NCI-H526 treated with DMSO at 0.1 percent for 48 hours (cell line): ENCODE data around the gene MDN1.
"Not testable (repeated sequence)": the region's sequence is repeated elsewhere in the genome, so short reads cannot be mapped to it uniquely, and the experiment has no call there.

Experiments used
- DNase-seq: peaks from one replicate; lab custom pipeline; 2025; lab: John Stamatoyannopoulos, UW

The MDN1 gene

GRCh38 chr6:89819336-89820130 lies at the start of gene MDN1:
MDN1 (minus strand) TSS chr6:89819794; CDS start chr6:89819607, 187 bp downstream.
- DNase-seq, result peak; percentile 90

- DNase-seq, result no peak
These were observed 46.6 kb upstream of the MDN1 start for GRCh38 chr6:89866024-89866678.

- DNase-seq, result no peak
These were observed 43.1 kb upstream of the MDN1 start for GRCh38 chr6:89862698-89863097.

GRCh38 chr6:89862273-89862672 lies 42.7 kb upstream of the MDN1 start:
- DNase-seq, result no peak

GRCh38 chr6:89859744-89860143 lies 40.1 kb upstream of the MDN1 start:
- DNase-seq, result no peak

- DNase-seq, result no peak
These were observed 38.4 kb upstream of the MDN1 start for GRCh38 chr6:89858041-89858440.

GRCh38 chr6:89853068-89853467 lies 33.5 kb upstream of the MDN1 start:
- no peak for DNase-seq

GRCh38 chr6:89847513-89847912 lies 27.9 kb upstream of the MDN1 start:
- DNase-seq, result not testable (repeated sequence)

GRCh38 chr6:89843070-89843469 lies 23.5 kb upstream of the MDN1 start:
- DNase-seq, result no peak

GRCh38 chr6:89842228-89842627 lies 22.6 kb upstream of the MDN1 start:
- no peak for DNase-seq

- DNase-seq, result no peak
These were observed 20.9 kb upstream of the MDN1 start for GRCh38 chr6:89840538-89840937.

GRCh38 chr6:89836639-89837222 lies 17.1 kb upstream of the MDN1 start:
- no peak for DNase-seq

GRCh38 chr6:89834884-89835792 lies 15.5 kb upstream of the MDN1 start:
- DNase-seq, result no peak

- no peak for DNase-seq
These were observed 10.7 kb upstream of the MDN1 start for GRCh38 chr6:89830170-89830809.

GRCh38 chr6:89829472-89830169 lies 10.0 kb upstream of the MDN1 start, which contains the start of gene CASP8AP2:
CASP8AP2 (plus strand) TSS chr6:89829880.
- DNase-seq, result peak; percentile 98

- peak; percentile 88 for DNase-seq
These were observed 9.4 kb upstream of the MDN1 start for GRCh38 chr6:89828988-89829471.

- DNase-seq, result not testable (repeated sequence)
These were observed 8.9 kb upstream of the MDN1 start for GRCh38 chr6:89828475-89828987.

GRCh38 chr6:89826029-89826528 lies 6.5 kb upstream of the MDN1 start:
- DNase-seq, result no peak

- peak; percentile 50 for DNase-seq
These were observed 638 bp downstream of the MDN1 start for GRCh38 chr6:89818977-89819335.

- no peak for DNase-seq
These were observed 2.1 kb downstream of the MDN1 start for GRCh38 chr6:89817481-89817880.
